ENCODE measurements around the gene GRAMD2B.
"Not testable (repeated sequence)": the region's sequence is repeated elsewhere in the genome, so short reads cannot be mapped to it uniquely, and the experiment has no call there.

Gene GRAMD2B

GRCh38 chr5:126515337-126515736 lies 92.1 kb downstream of the GRAMD2B start:
- DNase-seq: no peak

- peak; percentile 65 for DNase-seq
Observed at GRCh38 chr5:126516133-126516532, 92.9 kb downstream of the GRAMD2B start.

GRCh38 chr5:126516852-126517251 lies 93.6 kb downstream of the GRAMD2B start:
- DNase-seq: no peak

GRCh38 chr5:126519223-126519622 lies 96.0 kb downstream of the GRAMD2B start:
- not testable (repeated sequence) for DNase-seq

GRCh38 chr5:126519637-126520592 lies 96.7 kb downstream of the GRAMD2B start:
- DNase-seq: peak; percentile 12

GRCh38 chr5:126520593-126520953 lies 97.4 kb downstream of the GRAMD2B start:
- no peak for DNase-seq

- DNase-seq: no peak
Observed at GRCh38 chr5:126521130-126521529, 97.9 kb downstream of the GRAMD2B start.

GRCh38 chr5:126523818-126524510 lies 100.8 kb downstream of the GRAMD2B start:
- no peak for DNase-seq

- DNase-seq: no peak
Observed at GRCh38 chr5:126525630-126526245, 102.5 kb downstream of the GRAMD2B start.

- no peak for DNase-seq
Observed at GRCh38 chr5:126526493-126526892, 103.3 kb downstream of the GRAMD2B start.

- DNase-seq: no peak
Observed at GRCh38 chr5:126527158-126527557, 103.9 kb downstream of the GRAMD2B start.

GRCh38 chr5:126527892-126528291 lies 104.7 kb downstream of the GRAMD2B start:
- DNase-seq: no peak

GRCh38 chr5:126531543-126532120 lies 108.4 kb downstream of the GRAMD2B start:
- DNase-seq: no peak

GRCh38 chr5:126534553-126534952 lies 111.3 kb downstream of the GRAMD2B start:
- DNase-seq: no peak

GRCh38 chr5:126535856-126536545 lies 112.8 kb downstream of the GRAMD2B start:
- DNase-seq: no peak

GRCh38 chr5:126536874-126537273 lies 113.7 kb downstream of the GRAMD2B start:
- DNase-seq: no peak

GRCh38 chr5:126538579-126538978 lies 115.4 kb downstream of the GRAMD2B start:
- DNase-seq: no peak

GRCh38 chr5:126540631-126541030 lies 117.4 kb downstream of the GRAMD2B start:
- DNase-seq: no peak

GRCh38 chr5:126542441-126542840 lies 119.2 kb downstream of the GRAMD2B start:
- no peak for DNase-seq

GRCh38 chr5:126543009-126543408 lies 119.8 kb downstream of the GRAMD2B start:
- DNase-seq: no peak

- DNase-seq: no peak
Observed at GRCh38 chr5:126543660-126544059, 120.5 kb downstream of the GRAMD2B start.
